ENCODE measurements around the gene TMUB2. TPM values are rescaled to one million over a fixed set of nuclear protein-coding genes. Genes with fewer than 3 reads are reported as not detected.

TMUB2 gene
- total RNA-seq, 1 donor from 2014 or later: 39.5 TPM

DNA sequence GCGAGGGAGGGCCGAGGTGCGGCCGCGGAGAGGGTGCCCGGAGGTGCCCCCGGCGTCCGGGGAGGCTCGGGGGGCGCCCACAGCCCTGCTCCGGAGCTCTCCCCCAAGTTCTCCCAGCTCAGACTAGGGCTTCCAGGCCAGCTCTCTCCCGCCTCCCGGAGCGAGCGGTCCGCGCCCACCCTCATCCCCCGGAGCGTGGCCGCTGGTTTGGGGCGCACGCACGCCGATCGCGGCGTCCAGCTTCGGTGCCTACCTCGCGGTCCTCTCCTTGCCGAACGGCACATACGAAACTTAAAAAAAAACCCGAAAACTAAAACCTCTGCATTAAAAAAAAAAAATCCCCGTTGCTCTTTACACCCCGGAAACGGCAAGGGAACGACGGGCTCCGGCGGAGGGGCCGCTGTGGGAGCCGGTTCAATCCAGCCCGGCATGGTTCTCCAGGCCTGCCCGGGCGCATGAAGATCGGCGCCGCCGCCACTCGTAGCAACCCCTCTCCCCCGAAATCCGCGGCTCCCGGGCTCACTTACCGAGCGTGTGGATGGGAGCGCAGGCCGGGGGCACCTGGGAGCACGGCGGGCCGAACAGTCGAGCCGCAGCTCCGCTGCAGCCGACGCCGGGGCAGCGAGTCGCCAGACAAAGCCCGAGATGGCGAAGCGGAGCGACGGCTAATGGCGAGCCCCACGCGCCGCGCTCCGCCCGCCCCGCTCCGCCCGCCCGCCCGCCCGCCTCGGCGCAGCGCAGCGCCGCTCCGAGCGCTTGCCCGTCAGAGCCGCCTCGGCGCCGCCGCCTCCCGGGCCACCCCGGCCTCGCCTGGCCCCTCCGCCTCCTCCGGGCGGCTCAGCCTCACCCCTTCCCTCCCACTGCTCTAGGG lies 33.7 kb downstream of the TMUB2 start:
- Mint-ChIP-seq H3K9me3 (no peaks in the 10 kb centered on the region), H3K27ac (peak overlapping the region; percentile 97), H3K4me1 (ENCODE audit: unreplicated experiment) (peaks cover 23% of the 10 kb centered on the region), H3K36me3 (peaks cover 5% of the 10 kb centered on the region), H3K4me3 (peak overlapping the region; percentile 96), H3K27me3 (peaks cover 4% of the 10 kb centered on the region)
- TF ChIP-seq, protein P1, sequence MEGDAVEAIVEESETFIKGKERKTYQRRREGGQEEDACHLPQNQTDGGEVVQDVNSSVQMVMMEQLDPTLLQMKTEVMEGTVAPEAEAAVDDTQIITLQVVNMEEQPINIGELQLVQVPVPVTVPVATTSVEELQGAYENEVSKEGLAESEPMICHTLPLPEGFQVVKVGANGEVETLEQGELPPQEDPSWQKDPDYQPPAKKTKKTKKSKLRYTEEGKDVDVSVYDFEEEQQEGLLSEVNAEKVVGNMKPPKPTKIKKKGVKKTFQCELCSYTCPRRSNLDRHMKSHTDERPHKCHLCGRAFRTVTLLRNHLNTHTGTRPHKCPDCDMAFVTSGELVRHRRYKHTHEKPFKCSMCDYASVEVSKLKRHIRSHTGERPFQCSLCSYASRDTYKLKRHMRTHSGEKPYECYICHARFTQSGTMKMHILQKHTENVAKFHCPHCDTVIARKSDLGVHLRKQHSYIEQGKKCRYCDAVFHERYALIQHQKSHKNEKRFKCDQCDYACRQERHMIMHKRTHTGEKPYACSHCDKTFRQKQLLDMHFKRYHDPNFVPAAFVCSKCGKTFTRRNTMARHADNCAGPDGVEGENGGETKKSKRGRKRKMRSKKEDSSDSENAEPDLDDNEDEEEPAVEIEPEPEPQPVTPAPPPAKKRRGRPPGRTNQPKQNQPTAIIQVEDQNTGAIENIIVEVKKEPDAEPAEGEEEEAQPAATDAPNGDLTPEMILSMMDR (conservative IDR thresholded peaks at IDR 0.05): no peak
- DNase-seq (ENCODE audit: extremely low spot score, unreplicated experiment): no peak

DNA sequence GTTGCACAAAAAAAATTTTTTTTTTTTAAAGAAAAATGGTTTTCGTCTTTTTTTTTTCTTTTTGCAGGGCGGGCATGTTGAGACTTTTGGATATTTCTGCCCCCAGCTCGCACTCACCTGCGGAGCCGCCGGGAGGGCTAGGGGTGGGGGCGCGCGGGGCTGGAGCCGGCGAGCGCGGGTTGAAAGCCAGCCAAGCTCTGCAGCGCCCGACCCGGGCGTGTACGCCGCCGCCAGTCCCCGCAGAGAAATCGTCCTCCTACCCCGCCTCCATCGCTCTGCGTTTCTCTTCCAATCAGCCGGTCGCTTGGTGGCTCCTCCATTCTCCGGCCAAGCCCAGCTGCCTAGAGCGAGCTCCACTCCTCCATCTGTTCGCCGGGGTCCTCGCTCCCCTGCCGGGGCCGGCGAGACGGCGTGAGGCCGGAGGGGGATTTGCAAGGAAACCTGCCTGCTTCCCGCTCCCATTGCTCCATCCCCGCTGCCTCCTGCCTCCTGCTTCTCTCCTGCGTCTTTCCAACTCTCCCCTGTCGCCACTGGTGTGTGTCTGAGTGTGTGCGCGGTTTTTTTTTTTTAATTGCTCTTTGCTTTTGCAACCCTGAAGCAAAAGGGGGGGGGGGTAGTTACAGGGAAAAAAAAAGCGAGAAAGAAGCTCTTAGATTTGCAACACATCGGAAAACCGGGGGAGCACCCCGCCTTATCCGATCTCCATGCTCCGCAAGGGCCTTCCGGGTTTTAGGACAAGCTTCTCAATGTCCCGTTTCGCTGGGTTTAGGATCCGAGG lies 34.5 kb downstream of the TMUB2 start:
- peak overlapping the region; percentile 96 for H3K4me3 Mint-ChIP-seq
- no peaks in the 10 kb centered on the region for H3K9me3 Mint-ChIP-seq
- peaks cover 23% of the 10 kb centered on the region for H3K4me1 Mint-ChIP-seq (ENCODE audit: unreplicated experiment)
- H3K36me3 Mint-ChIP-seq: peaks cover 5% of the 10 kb centered on the region
- H3K27me3 Mint-ChIP-seq: peaks cover 4% of the 10 kb centered on the region
- DNase-seq (ENCODE audit: extremely low spot score, unreplicated experiment): peak; percentile 88
- H3K27ac Mint-ChIP-seq: peak overlapping the region; percentile 97
- TF ChIP-seq, protein P1 (conservative IDR thresholded peaks at IDR 0.05): no peak

GRCh38 chr17:44221862-44222111 lies 35.0 kb downstream of the TMUB2 start:
- H3K4me3 Mint-ChIP-seq: peak overlapping the region; percentile 96

DNA sequence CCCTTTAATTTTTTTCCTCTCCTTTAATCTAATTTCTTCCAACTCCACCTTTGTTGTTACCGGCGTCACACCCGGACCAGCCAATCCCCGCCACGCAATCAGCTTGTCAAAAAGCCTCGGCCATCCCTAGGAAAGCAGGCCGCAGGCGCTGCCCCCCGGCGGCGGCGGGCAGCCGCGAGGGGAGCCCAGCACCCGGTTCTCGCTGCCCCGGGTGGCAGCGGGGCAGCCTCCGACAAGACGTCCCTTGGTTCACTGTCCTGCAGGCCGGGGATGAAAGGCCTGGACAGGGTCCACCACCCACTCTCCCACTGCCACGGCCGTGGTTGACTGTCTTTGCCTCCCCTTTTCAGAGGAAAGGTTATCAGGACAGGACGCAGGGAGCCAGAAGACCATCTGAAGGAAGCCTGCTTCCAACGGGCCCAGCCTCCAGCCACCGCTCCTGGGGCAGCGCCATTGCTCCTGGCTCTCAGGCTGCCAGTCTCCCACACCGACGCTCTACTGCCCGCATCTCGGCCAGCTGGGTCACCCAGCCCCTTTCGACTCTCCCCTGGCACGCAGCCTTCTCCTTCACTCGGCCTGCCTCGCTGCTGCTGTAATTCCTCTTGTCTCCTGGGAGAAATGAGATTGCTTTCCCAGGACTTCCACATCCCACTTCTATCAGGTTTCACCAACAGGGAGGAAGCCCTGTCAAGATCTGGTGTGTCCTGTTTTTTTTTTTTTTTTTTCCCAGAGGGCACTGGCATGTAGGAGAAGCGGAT lies 35.5 kb downstream of the TMUB2 start:
- H3K9me3 Mint-ChIP-seq: no peaks in the 10 kb centered on the region
- no peak for DNase-seq (ENCODE audit: extremely low spot score, unreplicated experiment)
- TF ChIP-seq, protein P1 (conservative IDR thresholded peaks at IDR 0.05): peak; percentile 27
- H3K27ac Mint-ChIP-seq: peak overlapping the region; percentile 97
- peak overlapping the region; percentile 96 for H3K4me3 Mint-ChIP-seq
- no peaks in the 10 kb centered on the region for H3K36me3 Mint-ChIP-seq
- peaks cover 18% of the 10 kb centered on the region for H3K4me1 Mint-ChIP-seq (ENCODE audit: unreplicated experiment)
- peaks cover 4% of the 10 kb centered on the region for H3K27me3 Mint-ChIP-seq

More at GRCh38 chr17:44221862-44222111, 35.0 kb downstream of the TMUB2 start:
- H3K4me1 Mint-ChIP-seq (ENCODE audit: unreplicated experiment): peaks cover 21% of the 10 kb centered on the region
- peaks cover 4% of the 10 kb centered on the region for H3K27me3 Mint-ChIP-seq
- H3K9me3 Mint-ChIP-seq: no peaks in the 10 kb centered on the region
- no peak for DNase-seq (ENCODE audit: extremely low spot score, unreplicated experiment)
- H3K27ac Mint-ChIP-seq: peak overlapping the region; percentile 97
- TF ChIP-seq, protein P1 (conservative IDR thresholded peaks at IDR 0.05): no peak
- peaks cover 3% of the 10 kb centered on the region for H3K36me3 Mint-ChIP-seq

DNA sequence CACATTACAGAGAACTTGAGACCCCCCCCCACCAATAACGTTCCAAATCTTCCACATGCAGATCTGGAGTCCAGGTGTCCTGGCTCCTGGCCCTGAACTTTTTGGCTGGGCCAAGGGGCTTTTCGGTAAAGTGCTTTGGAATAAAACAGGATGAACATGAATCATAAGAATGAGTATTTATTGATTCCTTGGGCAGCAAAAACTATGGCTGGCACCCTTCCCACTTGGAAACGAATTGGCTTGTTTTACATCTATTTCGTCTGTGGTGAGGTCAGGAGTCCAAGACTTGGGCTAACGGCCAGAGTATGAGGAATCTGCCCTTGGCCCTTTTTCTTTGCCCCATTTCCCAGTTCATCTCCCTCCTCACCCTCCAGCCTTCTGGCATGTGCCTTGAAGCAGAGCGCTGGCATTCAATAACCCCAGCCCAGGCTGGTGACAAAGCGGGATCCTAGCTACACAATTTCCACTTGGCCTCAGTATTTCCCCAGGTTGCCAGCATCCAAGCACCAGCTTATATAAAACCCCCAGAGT lies 36.8 kb downstream of the TMUB2 start:
- H3K4me3 Mint-ChIP-seq: peak overlapping the region; percentile 58
- DNase-seq (ENCODE audit: extremely low spot score, unreplicated experiment): no peak
- H3K27ac Mint-ChIP-seq: no peak overlapping the region
- H3K36me3 Mint-ChIP-seq: no peaks in the 10 kb centered on the region
- TF ChIP-seq, protein P1 (conservative IDR thresholded peaks at IDR 0.05): no peak
- no peaks in the 10 kb centered on the region for H3K9me3 Mint-ChIP-seq
- peaks cover 13% of the 10 kb centered on the region for H3K4me1 Mint-ChIP-seq (ENCODE audit: unreplicated experiment)
- H3K27me3 Mint-ChIP-seq: peaks cover 4% of the 10 kb centered on the region
